GM12891 (cell line): Measurements from ENCODE around the gene RPEL1.
"Not testable (repeated sequence)": the region's sequence is repeated elsewhere in the genome, so short reads cannot be mapped to it uniquely, and the experiment has no call there.

ENCODE experiments used
- DNase-seq: peaks from one replicate; pipeline ENCODE4 v3.0.0; 2011; ENCODE audit warnings: low spot score; ENCODE audit not compliant: insufficient read length
- FAIRE-seq: peaks from 2 replicates; lab custom pipeline; 2011; peaks lifted over from hg19 to GRCh38; lab: Jason Lieb, UNC
- PAX5 ChIP-seq: IDR thresholded peaks from 2 replicates; pipeline ENCODE4 v1.6.1; 2011; ENCODE audit warnings: low read length, moderate library complexity, mild to moderate bottlenecking; ENCODE audit not compliant: insufficient read depth, severe bottlenecking
- POLR2A ChIP-seq: IDR thresholded peaks from 2 replicates; pipeline ENCODE4 v1.6.1; 2011; ENCODE audit warnings: low read depth, low read length, control low read depth
- POLR2AphosphoS5 ChIP-seq: IDR thresholded peaks from 2 replicates; pipeline ENCODE4 v1.6.1; 2011; ENCODE audit warnings: low read depth, low read length, control low read depth
- POU2F2 ChIP-seq: IDR thresholded peaks from 2 replicates; pipeline ENCODE4 v1.6.1; 2011; ENCODE audit warnings: low read depth, mild to moderate bottlenecking, control low read depth, low read length, moderate library complexity
- SPI1 ChIP-seq: IDR thresholded peaks from 2 replicates; pipeline ENCODE4 v1.6.1; 2011; ENCODE audit warnings: low read depth, low read length, control low read depth
- TAF1 ChIP-seq: IDR thresholded peaks from 2 replicates; pipeline ENCODE4 v1.6.1; 2011; ENCODE audit warnings: low read depth, low read length, control low read depth

Gene RPEL1

GRCh38 chr10:103238506-103239252 is 7.0 kb upstream of the RPEL1 start:
- TF ChIP-seq TAF1: no peak
- TF ChIP-seq SPI1: no peak
- no peak for TF ChIP-seq PAX5
- TF ChIP-seq POLR2AphosphoS5: no peak
- TF ChIP-seq POU2F2: no peak
- TF ChIP-seq POLR2A: no peak
- FAIRE-seq: no peak
- DNase-seq: no peak

GRCh38 chr10:103241262-103242011 is 4.2 kb upstream of the RPEL1 start:
- FAIRE-seq: no peak
- no peak for TF ChIP-seq TAF1
- no peak for TF ChIP-seq PAX5
- TF ChIP-seq POLR2AphosphoS5: no peak
- no peak for TF ChIP-seq SPI1
- DNase-seq: no peak

- TF ChIP-seq PAX5: no peak
- TF ChIP-seq SPI1: 0 out of 2 replicates have a peak, but pooled peaks have one; percentile 15
- peak; percentile 75 for FAIRE-seq
- peak; percentile 74 for DNase-seq
Observed at GRCh38 chr10:103244666-103245271, 918 bp upstream of the RPEL1 start.

- FAIRE-seq (no peak), DNase-seq (no peak)
- TF ChIP-seq PAX5: no peak
- TF ChIP-seq POLR2AphosphoS5: no peak
- TF ChIP-seq TAF1: no peak
- TF ChIP-seq POU2F2: no peak
- no peak for TF ChIP-seq SPI1
- TF ChIP-seq POLR2A: no peak
Observed at GRCh38 chr10:103246324-103246723, 637 bp downstream of the RPEL1 start.

GRCh38 chr10:103254113-103254512 is 8.4 kb downstream of the RPEL1 start:
- DNase-seq (no peak), FAIRE-seq (no peak)
- TF ChIP-seq PAX5 (no peak), POLR2AphosphoS5 (no peak), TAF1 (no peak), SPI1 (no peak), POU2F2 (no peak), POLR2A (no peak)

- FAIRE-seq: no peak
- no peak for DNase-seq
Observed at GRCh38 chr10:103254538-103255325, 9.0 kb downstream of the RPEL1 start.

GRCh38 chr10:103256613-103257012 is 10.9 kb downstream of the RPEL1 start:
- FAIRE-seq (no peak), DNase-seq (no peak)
- TF ChIP-seq POLR2AphosphoS5 (no peak), POLR2A (no peak), TAF1 (no peak), PAX5 (no peak), SPI1 (no peak), POU2F2 (no peak)

More at GRCh38 chr10:103254538-103255325, 9.0 kb downstream of the RPEL1 start:
- TF ChIP-seq POLR2A (no peak), TAF1 (no peak), POLR2AphosphoS5 (no peak), SPI1 (no peak), POU2F2 (no peak), PAX5 (no peak)

- DNase-seq (no peak), FAIRE-seq (no peak)
- TF ChIP-seq POU2F2: no peak
- TF ChIP-seq PAX5: no peak
- TF ChIP-seq TAF1: no peak
- TF ChIP-seq POLR2AphosphoS5: no peak
- no peak for TF ChIP-seq POLR2A
- no peak for TF ChIP-seq SPI1
Observed at GRCh38 chr10:103257812-103258211, 12.1 kb downstream of the RPEL1 start.

- not testable (repeated sequence) for DNase-seq, FAIRE-seq
Observed at GRCh38 chr10:103258928-103259327, 13.2 kb downstream of the RPEL1 start.
